ENCODE results near the gene MFN2.

Gene MFN2

DNA sequence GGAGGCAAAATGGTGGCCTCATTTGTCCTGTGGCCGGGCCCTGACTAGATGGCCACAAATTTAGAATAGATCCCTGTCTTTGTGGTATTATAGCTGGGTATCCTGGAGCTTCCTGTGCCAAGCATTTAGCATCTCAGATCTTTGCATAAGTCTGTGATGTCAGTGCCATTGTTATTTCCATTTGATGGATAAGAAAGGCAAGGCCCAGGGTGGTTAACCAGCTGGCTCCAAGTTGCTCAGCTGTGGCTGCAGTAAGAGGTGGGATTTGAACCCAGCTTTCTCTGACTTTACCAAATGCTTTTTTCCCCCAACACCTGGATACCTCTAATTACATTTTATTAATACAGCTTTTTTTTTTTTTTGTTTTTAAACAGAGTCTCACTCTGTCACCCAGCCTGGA, 71.1 kb downstream of the MFN2 start:
- DNase-seq (ENCODE audit: low read depth), result no peak

DNA sequence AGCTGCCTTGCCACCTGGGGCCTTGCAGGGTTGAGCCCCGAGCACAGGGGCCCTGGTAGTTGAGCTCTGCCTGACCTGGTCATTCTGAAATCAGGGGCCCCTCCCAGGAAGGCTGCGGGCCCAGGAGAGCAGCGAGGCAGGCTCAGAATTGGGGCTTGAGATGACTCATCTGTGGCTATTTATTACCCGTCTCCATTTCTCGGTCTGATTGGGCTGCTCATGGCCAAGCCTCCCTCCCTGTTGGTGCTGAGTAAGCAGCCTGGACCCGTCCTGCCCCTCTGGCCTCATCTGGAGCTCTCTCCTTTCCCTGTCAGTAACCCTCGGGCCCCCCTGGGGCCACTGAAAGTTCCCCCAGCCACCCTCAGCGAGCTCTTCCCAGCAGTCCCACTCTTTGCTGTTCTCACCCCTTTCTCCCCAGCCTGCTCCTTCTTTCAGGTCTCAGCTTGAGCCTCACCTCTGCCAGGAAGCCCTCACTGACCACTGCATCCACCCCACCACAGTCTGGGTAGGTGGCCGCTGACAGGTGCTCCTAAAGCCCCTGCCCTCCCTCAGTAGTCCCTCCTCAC, 71.8 kb downstream of the MFN2 start:
- no peak for DNase-seq (ENCODE audit: low read depth)

DNA sequence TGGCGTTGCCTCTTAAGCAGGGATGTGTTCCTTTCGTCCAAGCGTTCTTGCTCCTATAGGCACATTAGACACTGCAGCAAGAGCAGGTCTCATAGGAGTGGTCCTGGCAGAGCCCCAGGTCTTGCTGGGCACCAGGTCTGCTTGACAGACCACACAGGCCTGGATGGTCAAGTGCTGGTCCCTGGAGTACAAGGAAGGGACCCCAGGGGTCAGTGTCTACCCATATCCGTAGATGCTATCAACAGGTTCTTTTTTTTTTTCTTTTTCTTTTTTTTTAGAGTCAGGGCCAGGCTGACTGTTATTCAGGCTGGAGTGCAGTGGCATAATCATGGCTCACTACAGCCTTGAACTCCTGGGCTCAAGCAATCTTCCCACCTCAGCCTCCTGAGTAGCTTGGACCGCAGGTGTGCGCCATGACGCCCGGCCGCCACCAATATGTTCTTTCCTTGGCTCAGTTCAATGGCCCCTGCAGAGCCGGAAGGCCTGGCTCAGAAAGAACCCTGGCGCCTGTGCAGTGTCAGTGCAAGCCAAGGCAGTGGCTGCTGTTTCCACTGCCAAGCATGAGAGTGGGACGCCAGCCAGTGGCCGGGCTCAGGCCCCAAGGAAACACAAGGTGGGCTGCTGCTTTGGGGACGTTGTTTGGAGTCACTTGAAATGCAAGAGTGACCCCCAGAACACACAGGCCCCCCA, 72.9 kb downstream of the MFN2 start:
- DNase-seq (ENCODE audit: low read depth), result no peak

DNA sequence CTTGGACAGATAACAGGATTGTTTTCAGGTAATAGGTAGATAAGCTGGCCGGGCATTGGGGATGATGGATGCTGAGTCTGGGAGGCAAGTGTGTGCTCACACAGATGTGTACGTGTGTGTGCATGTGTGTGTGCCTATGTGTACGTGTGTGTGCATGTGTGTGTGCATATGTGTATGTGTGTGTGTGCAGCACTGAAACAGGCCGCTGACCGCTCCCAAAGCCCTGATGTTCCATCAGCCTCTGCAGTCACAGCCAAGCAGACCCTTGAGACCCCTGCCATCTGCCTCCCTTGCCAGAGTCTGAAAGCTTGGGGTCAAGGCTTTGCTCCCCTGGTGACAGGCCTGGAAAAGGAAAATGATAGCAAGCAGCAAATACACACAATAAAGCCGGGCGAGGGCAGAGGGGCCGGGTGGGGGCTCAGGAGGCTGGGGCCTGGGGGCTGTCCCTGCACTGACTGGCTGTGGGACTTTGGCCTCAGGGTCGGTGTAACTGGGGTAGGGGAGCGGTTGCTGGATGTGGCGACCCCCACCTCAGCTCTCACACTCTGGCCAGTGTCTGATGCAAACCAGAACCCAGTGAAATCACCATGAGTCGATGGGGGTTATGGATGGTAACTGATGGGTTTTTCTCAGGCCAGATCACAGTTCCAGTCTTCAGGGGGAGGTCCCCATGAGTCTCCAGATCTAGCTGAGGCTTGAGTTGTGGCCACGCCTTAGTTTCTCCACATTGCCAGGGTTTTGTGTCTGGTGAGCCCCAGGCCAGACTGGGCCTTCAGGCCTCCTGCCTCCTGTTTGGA, 73.7 kb downstream of the MFN2 start:
- no peak for DNase-seq (ENCODE audit: low read depth)

DNA sequence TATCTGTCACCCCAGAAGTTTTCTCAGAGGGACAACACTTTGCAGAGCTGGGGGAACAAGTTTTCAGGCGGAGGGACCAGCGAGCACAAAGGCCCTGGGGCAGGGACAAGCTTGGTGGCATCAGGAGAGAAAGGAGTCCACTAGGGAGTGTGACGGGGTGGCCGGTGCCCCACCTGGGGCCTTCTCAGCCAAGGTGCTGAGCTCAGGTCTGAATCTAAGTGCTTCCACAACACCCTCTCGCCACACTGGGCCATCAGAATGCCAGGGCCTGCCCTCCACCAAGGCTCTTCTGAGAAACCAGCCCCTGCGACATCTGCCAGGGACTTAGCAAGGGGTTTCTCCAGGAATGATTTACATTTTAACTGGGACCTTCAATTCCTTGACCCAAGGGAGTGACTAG, 75.0 kb downstream of the MFN2 start:
- DNase-seq (ENCODE audit: low read depth), result no peak

DNA sequence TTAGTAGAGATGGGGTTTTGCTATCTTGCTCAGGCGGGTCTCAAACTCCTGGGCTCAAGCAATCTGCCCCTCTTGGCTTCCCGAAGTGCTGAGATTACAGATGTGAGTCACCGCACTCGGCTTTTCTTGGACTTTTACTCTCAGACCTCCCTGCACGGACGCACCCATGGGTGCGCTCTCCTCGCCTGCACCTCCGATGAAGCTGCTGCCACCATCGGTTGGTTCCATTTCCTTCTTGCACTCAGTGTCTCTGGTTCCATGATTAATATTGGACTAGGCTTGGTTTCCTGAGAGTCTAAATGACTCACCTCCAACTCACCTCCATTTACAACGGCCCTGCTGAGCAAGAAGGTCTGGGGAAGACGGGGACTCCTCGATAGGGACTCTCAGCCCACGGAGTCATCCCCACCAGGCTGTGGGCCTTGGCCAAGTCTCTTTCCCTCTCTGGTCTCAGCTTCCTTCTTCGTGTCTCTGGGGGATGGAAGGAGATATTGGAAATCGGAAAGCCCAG, 76.1 kb downstream of the MFN2 start:
- no peak for DNase-seq (ENCODE audit: low read depth)

DNA sequence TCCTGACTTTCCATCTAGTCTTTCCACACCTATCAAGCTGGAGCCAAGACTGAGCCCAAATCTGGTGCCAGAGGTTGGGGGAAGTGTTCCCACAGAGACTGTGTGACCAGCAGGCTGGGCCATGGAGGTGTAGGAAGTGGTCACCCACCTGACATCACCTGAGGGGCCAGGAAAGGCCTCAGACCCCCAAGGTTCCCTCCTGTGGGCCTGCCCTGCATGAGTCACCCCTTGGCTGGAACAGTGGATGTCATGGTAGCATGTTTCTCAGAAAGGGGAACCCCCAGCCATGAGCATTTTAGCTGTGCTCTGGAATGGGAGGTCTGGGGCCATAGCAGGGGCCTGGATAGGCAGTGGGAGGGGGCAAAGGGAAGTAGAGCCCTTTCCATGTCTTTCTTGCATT, 77.1 kb downstream of the MFN2 start:
- no peak for DNase-seq (ENCODE audit: low read depth)

DNA sequence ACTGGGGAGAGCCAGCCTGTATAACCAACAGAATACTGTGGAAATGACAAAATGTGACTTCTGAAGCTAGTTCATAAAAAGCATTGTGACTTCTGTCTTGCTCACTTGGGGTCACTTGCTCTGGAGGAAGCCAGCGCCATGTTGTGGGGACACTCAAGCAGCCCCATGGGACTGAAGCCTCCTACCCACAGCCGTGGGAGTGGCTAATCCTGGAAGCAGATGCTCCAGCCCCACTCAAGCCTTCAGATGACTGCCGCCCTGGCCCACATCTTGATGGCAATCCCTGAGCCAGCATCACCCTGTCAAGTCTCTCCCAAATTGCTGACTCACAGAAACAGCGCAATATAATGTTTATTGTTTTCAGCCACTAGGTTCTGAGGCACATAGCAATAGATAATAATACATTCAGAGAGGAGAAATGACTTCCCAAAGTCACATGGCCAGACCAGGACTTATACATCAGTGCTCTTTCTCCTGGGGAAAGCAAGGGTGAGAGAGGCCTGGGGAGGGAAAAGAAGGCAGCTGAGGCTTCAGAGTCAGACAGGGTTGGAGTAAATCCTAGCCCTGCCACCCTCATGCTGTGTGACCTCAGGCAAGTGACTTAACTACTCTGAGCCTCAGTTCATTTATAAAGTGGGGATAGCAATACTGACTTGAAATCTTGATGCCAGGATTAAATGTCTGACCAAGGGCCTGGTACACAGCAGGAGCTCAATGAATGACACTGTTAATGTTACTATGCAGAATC, 77.9 kb downstream of the MFN2 start:
- no peak for DNase-seq (ENCODE audit: low read depth)

DNA sequence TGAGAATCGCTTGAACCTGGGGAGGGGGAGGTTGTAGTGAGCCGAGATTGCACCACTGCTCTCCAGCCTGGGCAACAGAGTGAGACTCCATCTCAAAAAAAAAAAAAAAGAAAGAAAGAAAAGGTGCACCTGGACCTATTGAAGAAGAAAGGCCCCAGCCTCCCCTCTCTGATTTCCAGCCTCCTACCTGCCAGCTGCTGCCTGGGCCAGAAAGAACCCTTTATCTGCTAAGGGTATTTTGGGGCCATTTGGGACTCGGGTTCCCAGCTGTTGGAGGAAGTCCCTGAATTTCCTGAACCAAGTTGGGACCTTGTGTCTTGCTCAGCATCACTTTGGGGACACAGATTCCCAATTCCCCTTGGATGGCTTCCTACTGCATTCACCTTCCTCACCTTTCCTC, 79.0 kb downstream of the MFN2 start:
- DNase-seq (ENCODE audit: low read depth), result no peak

DNA sequence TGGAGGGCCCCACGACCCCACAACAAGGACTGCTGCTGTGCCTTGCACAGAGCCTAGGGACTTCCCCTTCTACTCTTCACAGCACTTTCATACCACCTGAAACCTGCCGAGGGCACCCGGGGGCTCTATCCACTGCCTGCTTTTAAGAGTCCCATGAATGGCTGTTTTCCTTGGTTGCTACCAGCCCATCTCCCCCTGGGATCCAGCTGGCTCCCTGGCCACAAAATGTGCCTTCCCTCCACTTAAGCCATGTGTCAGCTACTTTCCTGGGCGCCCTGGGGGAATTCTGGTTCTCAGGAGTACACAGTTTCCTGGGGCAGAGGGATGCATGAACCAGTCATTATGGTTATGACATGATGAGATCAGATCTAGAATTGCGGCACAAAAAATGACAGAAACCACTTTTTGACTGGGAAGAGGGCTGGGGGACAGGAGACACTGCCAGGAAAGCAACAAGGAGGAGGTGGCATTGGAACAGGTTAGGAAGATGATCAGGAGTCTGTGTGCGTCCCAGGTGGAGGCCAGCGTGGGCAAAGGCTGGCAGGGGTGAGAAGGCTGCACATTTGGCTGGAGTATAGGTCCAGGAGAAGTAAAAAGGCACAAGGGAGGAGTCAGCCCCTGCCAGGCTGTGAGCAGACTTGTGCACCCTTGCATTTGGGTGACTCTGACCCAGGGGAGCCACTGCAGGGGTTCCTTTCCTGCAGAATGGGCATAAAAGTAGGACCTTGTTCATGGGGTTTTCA, 79.6 kb downstream of the MFN2 start:
- DNase-seq (ENCODE audit: low read depth), result no peak

DNA sequence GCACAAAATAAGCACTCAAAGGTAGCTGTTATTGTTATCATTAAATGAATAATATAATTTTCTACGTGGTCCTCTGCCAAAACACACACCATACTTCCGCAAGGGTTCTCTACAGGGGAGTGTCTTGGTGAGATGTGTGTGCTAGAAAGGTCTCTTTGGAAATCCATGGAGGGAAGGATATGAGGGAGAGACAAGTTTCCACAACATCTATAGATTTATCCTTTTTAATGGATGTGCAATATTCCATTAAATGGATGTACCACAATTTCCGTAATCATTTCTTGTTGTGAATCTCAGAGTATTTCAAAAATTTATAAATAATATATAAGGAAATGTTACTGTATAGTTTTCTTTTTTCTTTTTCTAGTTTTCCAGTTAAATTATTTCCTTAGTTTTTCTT, 80.3 kb downstream of the MFN2 start:
- DNase-seq (ENCODE audit: low read depth), result no peak

Measured in activated T-helper 1 cell treated with Interleukin-2 at 50 U/mL for 16 hours (primary cell).